Nephron progenitor cell (in vitro differentiated cells): ENCODE measurements around the gene DNPH1.

Experiments
- DNase-seq: peaks from one replicate; pipeline ENCODE4 v3.0.0; 2021
- H3K27ac Mint-ChIP-seq: 2 replicates; pipeline ENCODE4 v1.8.0; 2021; ENCODE audit warnings: mild to moderate bottlenecking, moderate library complexity, mixed read lengths
- H3K27me3 Mint-ChIP-seq: 2 replicates; pipeline ENCODE4 v1.8.0; 2021; ENCODE audit warnings: mild to moderate bottlenecking, low read depth, mixed read lengths; ENCODE audit not compliant: poor library complexity
- H3K36me3 Mint-ChIP-seq: 2 replicates; pipeline ENCODE4 v1.8.0; 2021; ENCODE audit warnings: low read depth, mixed read lengths
- H3K4me1 Mint-ChIP-seq: 2 replicates; pipeline ENCODE4 v1.8.0; 2021; ENCODE audit warnings: mixed read lengths
- H3K4me3 Mint-ChIP-seq: 2 replicates; pipeline ENCODE4 v1.8.0; 2021; ENCODE audit warnings: mild to moderate bottlenecking, moderate library complexity, mixed read lengths
- H3K9me3 Mint-ChIP-seq: 2 replicates; pipeline ENCODE4 v1.8.0; 2021; ENCODE audit warnings: mild to moderate bottlenecking, moderate library complexity, mixed read lengths
- TF ChIP-seq, protein P1 (sequence below): fragments of 200-600 bp; sonication (generic); IDR thresholded peaks from 2 replicates; pipeline ENCODE4 v1.5.0; 2021; ENCODE audit warnings: antibody characterized with exemption

DNPH1 gene

DNA sequence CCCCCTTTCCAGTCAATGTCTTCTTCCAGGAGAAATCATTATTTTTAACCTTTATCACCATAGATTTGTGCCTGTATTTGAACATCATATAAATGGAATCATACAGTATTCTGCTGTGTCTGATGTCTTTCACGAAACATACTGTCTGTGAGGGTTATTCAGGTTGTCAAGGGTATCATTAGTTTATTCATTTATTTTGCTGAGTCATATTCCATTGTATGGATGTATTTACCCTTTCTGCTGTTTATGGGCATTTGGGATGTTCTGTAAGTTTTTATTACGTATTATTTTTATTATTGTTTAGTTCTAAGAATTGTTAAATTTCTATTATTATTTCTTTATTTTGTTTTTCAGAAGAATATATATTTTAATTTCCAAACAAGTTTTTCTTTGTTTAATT lies 22.0 kb downstream of the DNPH1 start:
- H3K9me3 Mint-ChIP-seq = no peaks in the 10 kb centered on the region
- no peak for DNase-seq
- TF ChIP-seq, protein P1, sequence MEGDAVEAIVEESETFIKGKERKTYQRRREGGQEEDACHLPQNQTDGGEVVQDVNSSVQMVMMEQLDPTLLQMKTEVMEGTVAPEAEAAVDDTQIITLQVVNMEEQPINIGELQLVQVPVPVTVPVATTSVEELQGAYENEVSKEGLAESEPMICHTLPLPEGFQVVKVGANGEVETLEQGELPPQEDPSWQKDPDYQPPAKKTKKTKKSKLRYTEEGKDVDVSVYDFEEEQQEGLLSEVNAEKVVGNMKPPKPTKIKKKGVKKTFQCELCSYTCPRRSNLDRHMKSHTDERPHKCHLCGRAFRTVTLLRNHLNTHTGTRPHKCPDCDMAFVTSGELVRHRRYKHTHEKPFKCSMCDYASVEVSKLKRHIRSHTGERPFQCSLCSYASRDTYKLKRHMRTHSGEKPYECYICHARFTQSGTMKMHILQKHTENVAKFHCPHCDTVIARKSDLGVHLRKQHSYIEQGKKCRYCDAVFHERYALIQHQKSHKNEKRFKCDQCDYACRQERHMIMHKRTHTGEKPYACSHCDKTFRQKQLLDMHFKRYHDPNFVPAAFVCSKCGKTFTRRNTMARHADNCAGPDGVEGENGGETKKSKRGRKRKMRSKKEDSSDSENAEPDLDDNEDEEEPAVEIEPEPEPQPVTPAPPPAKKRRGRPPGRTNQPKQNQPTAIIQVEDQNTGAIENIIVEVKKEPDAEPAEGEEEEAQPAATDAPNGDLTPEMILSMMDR = no peak
- no peak overlapping the region for H3K27ac Mint-ChIP-seq
- peaks cover 24% of the 10 kb centered on the region for H3K36me3 Mint-ChIP-seq
- no peaks in the 10 kb centered on the region for H3K4me1 Mint-ChIP-seq
- H3K27me3 Mint-ChIP-seq = peaks cover 4% of the 10 kb centered on the region
- no peak overlapping the region for H3K4me3 Mint-ChIP-seq

DNA sequence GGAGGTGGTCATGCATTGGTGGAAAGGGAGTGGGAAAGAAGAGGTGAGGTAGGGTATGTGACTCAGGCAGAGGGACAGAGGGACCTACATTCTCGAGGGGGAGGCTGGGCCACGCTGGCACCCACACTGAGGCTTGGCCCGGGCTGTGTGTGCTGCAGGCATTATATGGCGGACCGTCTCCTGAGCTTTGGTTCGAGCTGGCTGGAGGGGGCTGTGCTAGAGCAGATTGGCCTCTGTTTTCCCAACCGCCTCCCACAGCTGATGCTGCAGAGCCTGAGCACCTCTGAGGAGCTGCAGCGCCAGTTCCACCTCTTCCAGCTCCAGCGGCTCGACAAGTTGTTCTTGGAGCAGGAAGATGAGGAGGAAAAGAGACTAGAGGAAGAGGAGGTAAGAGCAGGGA lies 23.4 kb downstream of the DNPH1 start:
- no peak for DNase-seq
- H3K9me3 Mint-ChIP-seq = no peaks in the 10 kb centered on the region
- H3K36me3 Mint-ChIP-seq = peaks cover 24% of the 10 kb centered on the region
- no peak overlapping the region for H3K27ac Mint-ChIP-seq
- no peaks in the 10 kb centered on the region for H3K4me1 Mint-ChIP-seq
- no peak overlapping the region for H3K4me3 Mint-ChIP-seq
- H3K27me3 Mint-ChIP-seq = peaks cover 4% of the 10 kb centered on the region
- TF ChIP-seq, protein P1 = no peak

DNA sequence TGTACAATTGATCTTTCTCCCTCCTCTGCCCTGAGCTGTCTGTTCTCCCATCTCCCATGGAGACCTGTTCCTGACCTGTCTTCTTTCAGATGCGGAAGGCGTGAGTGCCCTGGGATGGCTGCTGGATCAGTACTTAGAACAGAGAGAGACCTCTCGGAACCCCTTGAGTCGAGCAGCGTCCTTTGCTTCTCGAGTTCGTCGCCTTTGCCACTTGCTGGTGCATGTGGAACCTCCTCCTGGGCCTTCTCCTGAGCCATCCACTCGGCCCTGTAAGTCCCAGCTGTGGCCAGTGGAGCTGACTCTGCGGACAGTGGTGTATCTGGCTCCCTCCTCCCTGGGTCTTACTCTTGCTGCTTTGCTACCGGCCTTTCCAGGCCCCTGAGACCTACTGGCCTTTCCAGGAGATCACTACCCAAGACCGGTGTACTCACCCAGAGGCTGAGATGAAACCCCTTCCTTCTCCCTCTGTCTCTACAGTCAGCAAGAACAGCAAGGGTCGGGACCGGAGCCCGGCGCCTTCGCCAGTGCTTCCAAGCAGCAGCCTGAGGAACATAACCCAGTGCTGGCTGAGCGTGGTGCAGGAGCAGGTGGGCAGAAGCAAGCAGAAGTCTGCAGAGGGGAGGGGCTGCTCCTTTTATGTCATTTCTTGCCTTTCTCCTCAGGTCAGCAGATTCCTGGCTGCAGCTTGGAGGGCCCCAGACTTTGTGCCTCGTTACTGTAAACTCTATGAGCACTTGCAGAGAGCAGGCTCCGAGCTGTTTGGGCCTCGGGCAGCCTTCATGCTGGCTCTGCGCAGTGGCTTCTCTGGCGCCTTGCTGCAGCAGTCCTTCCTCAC lies 24.8 kb downstream of the DNPH1 start:
- Mint-ChIP-seq H3K4me3 (no peak overlapping the region), H3K9me3 (no peaks in the 10 kb centered on the region), H3K27me3 (peaks cover 4% of the 10 kb centered on the region), H3K36me3 (peaks cover 24% of the 10 kb centered on the region), H3K4me1 (no peaks in the 10 kb centered on the region), H3K27ac (no peak overlapping the region)
- DNase-seq = no peak
- TF ChIP-seq, protein P1 = no peak

DNA sequence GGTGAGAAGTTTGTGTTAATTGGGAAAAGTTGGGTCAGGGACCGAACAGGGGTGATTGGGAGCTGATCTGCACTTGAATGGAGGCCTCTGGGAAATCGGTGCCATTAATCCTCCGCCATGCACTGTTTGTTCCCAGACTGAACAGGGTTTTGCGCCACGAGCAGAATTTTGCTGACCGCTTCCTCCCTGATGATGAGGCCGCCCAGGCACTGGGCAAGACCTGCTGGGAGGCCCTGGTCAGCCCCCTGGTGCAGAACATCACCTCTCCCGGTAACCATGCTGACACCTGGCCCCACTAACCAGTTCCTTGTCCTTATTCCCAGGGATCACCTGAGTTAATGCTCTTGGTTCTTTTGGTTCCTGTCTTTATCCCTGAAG lies 25.6 kb downstream of the DNPH1 start:
- peaks cover 24% of the 10 kb centered on the region for H3K36me3 Mint-ChIP-seq
- H3K27me3 Mint-ChIP-seq = peaks cover 4% of the 10 kb centered on the region
- no peak overlapping the region for H3K27ac Mint-ChIP-seq
- no peak for DNase-seq
- TF ChIP-seq, protein P1 = no peak
- no peak overlapping the region for H3K4me3 Mint-ChIP-seq
- no peaks in the 10 kb centered on the region for H3K4me1 Mint-ChIP-seq
- no peaks in the 10 kb centered on the region for H3K9me3 Mint-ChIP-seq

DNA sequence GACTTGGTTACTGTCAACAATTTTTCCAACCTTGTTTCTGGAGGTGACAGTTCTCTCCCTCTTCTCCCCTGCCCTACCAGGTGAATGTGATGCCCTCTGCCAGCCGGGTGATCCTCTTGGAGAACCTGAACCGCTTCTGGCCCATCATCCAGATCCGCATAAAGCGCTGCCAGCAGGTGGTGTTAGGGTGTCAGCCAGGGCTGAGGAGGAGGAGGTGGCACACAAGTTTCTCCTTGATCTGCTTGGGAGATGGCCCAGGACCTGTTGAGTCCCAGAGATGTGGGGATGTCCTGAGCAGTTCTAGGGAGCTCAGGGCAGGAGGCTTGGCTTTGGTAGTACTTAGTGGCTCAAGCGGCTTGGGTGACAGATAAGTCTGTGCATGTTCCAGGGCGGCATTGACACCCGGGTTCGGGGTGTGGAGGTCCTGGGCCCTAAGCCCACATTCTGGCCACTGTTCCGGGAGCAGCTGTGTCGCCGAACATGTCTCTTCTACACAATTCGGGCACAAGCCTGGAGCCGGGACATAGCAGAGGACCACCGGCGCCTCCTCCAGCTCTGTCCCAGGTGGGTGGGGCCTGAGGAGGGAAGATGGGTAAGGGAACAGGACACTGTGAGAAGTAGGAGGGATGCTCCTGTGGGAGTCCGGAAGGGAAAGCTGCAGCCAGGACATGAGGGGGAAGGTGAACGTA lies 26.1 kb downstream of the DNPH1 start:
- Mint-ChIP-seq H3K27me3 (peaks cover 4% of the 10 kb centered on the region), H3K27ac (no peak overlapping the region), H3K36me3 (peaks cover 24% of the 10 kb centered on the region), H3K4me1 (no peaks in the 10 kb centered on the region), H3K9me3 (no peaks in the 10 kb centered on the region), H3K4me3 (no peak overlapping the region)
- TF ChIP-seq, protein P1 = no peak
- no peak for DNase-seq
